NCI-H187 treated with DMSO at 0.1 percent for 48 hours (cell line): ENCODE data around the gene HSPA12B.
"Not testable (repeated sequence)": the region's sequence is repeated elsewhere in the genome, so short reads cannot be mapped to it uniquely, and the experiment has no call there.

Experiments used
- DNase-seq: peaks from one replicate; lab custom pipeline; 2025; lab: John Stamatoyannopoulos, UW

Gene HSPA12B

DNA sequence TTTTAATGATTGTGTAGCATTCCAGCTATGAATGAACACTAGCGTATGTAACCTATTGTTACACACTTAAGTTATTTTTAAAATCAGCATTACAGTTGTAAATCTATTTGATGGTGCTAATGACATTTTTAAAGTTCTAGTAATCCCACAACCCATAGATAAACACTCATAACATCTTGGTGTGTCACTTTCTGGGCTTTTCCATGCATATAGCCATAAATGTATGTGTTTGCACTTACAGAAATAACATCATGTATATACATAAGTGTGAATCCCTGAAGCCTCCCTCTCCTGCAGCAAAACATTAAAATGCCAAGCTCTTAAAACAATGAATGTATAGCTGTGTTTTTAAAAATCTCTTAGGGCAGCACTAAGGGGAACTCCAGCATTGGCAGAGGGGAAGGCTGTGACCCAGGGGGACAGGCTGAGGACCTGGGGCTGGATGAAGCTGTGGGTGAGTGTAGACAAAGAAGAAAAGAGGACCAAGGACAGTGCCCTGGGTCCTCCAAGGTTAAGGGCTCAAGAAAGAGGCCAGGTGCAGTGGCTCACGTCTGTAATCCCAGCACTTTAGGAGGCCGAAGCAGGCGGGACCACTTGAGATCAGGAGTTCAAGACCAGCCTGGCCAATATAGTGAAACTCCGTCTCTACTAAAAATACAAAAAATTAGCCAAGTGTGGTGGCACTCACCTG is 55.0 kb downstream of the HSPA12B start:
- DNase-seq = no peak

DNA sequence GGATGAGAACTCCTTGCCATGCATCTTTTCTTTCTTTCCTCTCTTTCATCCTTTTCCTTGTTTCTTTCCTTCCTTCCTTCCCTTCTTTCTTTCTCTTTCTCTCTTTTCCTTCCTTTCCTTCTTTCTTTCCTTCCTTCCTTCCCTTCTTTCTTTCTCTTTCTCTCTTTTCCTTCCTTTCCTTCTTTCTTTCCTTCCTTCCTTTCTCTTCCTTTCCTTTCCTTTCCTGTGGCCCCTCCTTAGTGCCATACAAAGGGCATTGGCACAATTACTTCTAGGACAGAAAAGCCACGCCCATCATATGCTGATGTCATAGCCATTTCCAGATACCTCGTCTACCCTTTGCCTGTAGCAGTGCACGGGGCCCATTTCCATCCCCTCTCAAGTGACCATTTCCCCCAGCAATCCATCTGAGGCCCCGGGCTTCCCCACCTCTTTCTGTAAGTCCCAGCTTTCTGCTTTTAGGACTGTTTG is 56.2 kb downstream of the HSPA12B start:
- DNase-seq = no peak

DNA sequence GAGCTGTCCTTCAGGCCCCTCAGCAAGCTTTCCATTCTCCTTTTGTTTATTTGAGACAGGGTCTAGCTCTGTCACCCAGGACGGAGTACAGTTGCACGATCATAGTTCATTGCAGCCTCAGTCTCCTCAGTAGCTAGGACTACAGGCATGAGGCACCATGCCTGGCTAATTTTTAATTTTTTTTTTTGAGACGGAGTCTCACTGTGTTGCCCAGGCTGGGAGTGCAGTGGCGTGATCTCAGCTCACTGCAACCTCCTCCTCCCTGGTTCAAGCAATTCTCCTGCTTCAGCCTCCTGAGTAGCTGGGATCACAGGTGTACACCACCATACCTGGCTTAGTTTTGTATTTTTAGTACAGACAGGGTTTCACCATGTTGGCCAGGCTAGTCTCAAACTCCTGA is 56.7 kb downstream of the HSPA12B start:
- DNase-seq = not testable (repeated sequence)

DNA sequence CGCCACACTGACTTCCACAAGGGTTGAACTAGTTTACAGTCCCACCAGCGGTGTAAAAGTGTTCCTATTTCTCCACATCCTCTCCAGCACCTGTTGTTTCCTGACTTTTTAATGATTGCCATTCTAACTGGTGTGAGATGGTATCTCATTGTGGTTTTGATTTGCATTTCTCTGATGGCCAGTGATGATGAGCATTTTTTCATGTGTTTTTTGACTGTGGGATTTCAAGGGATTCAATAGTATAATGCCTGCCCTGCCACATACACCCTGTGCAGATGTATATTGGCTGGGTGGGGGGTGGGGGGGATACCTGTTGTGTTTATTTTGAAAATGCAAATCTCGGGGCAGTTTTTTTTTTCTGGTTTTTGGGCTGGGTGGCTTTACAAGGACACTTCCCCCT is 61.7 kb downstream of the HSPA12B start:
- DNase-seq = not testable (repeated sequence)

DNA sequence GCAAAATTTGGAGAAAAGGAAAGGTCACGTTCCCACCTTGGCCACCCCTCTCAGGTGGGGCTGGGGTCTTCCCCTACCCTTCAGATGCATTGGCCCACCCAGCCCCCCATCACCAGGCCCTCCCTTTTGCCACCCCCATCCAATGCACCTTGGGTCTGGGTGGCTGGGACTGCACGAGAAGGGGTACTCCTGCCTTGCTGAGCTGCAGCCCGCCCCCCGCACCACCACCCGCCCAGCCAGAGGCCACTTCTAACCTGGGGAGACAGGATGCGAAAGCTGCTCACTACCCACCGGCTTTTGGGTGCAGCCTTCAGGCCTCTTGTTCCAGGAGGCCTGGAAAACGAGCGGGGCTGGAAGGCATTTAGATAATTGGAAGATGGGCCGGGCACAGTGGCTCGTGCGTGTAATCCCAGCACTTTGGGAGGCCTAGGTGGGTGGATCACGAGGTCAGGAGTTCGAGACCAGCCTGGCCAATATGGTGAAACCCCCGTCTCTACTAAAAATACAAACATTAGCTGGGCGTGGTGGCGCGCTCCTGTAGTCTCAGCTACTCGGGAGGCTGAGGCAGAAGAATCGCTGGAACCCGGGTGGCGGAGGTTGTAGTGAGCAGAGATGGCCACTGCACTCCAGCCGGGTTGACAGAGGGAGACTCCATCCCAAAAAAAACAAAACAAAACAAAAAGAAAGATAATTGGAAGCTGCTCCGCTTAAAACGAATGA is 62.4 kb downstream of the HSPA12B start:
- no peak for DNase-seq

DNA sequence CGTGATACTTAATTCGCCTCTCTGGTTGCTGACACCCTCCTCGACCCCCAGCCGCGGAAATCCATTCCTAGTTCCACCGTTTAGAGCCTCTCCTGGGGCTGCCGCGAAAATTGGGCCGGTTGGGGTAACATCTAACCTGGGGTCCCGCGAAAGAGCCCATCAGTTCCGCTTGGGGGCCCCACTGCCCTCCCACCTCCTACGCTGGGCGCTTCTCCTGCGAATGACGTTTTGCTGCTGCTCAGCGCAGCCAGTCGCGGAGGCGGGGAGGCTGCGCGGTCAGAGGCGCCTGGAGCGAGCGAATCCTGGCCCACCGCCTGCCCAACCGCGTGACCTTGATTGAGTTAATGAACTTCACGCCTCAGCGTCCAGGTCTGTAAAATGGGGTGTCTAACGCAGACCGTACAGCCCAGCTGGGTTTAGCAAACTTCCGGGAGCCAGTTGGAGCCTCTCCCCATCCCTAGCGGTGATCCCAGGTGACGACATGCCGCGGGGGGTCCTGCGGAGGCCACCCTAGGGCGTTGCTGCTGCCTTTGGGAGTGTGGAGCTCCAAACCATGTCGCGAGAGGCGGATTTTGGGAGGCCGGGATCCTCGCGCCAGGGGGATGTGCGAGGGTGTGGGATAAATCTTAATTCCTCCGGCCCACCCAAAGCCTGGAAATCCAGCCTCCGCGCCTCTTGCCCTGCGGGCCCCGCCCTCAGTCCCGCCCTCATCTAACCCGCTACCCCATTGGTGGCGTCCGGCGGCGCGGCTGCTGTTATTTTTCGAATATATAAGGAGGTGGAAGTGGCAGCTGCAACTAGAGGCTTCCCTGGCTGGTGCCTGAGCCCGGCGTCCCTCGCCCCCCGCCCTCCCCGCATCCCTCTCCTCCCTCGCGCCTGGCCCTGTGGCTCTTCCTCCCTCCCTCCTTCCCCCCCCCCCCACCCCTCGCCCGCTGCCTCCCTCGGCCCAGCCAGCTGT is 63.3 kb downstream of the HSPA12B start, which contains the start of gene CDC25B:
Gene CDC25B, plus strand, starts transcription at position 800 of the 958 bp plus-strand sequence. CDS start 222 bp downstream, outside the sequence.
- peak; percentile 92 for DNase-seq

DNA sequence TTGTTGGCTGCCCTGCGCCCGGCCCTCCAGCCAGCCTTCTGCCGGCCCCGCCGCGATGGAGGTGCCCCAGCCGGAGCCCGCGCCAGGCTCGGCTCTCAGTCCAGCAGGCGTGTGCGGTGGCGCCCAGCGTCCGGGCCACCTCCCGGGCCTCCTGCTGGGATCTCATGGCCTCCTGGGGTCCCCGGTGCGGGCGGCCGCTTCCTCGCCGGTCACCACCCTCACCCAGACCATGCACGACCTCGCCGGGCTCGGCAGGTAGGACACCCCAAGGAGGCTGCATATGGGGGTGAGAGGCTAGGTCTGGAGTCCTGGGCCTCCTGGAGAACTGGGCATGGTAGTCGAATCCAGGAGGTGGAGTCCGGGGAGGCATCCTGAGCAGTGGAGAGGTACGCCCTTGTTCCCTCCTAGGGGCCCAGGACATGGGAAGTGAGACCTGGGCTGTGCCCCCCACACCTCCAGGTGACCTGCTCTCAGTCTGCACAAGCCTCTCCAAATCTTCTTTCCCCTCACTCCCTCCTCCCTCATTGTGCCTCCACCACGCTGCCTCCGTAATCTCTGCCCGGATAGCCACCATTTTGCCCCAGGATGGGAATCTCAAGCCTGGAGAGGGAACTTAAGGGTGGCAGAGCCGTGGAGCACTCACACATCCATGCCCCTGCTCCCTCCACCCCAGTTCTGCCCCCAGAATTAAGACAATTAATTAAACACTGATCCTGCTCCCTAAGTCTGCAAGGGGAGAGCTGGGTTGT is 64.2 kb downstream of the HSPA12B start:
- no peak for DNase-seq

DNA sequence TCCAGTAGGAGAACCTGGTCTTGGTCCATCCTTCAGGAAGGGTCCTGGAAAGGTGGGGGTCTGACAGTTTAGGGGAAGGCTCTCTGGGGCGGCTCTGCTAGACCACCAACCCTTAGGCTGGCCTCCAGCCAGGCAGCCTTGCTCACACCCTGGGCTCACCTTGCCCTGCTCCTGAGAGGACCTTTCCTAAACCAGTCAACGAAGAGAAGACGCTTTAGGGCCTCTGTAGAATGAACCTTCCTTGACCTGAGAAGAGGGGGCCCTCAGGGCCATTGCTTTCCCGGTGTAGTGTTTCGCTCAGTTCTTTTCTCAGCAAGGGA is 64.7 kb downstream of the HSPA12B start:
- DNase-seq = no peak

DNA sequence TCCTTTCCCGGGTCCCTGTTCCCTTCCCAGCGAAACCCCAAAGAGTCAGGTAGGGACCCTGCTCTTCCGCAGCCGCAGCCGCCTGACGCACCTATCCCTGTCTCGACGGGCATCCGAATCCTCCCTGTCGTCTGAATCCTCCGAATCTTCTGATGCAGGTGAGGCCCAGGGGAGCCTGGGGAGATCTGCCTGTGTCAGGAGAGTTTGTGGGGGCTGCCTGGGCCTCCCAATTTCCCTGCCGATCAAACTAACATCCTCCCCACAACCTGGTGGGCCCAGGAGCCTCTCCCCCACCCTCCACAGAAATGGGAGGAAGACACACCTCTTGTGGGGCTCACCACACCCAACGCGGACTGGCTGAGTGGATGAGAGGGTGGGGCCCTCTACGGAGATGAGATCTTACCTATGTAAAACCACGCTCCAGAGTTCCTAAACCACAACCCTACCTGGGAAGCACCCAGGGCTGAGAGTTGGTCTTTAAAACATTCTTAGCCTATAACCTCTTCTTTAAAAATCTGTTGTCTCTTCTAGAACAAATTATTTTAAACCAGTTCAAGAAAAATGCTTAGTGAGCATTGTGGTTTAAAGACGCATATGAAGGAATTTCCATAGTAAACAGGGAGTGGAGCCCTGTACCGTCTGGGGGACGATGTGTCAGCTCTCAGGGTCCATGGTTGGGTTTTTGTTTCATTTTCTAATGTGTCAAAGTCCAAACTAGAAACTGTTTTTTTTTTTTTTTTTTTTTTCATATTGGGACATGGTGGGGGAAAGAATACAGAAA is 65.3 kb downstream of the HSPA12B start:
- no peak for DNase-seq

DNA sequence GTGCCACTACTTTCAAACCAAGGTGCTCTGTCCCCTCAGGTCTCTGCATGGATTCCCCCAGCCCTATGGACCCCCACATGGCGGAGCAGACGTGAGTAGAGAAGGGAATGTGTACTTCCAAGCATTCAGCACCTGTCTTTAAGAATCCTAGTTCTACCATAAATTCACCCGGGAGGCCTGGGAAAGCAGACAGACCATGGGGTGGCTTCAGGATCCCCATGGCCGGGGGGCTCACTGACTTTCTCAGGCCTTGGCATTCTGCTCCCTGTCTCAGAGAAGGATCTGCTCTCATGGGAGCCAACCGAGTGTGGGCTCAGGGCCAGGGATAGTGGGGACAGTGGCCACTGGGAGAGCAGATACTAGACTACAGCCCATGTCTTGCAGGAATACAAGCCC is 65.9 kb downstream of the HSPA12B start:
- DNase-seq = no peak

DNA sequence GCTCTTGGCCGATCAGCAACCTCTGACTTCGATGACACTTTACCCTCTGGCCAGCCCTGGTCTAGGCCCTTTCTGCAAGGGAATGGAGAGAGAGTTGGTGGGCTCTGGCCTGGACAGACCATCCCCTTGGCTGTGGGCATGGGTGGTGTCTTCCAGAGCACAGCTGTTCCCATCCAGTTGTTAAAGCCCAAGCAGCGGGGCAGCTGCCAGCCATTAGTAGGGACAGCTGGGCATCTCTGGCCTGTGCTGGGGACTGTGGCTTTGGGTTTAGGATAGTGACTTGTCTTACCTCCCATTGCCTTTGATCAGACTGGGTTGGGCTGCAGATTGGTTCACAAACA is 66.4 kb downstream of the HSPA12B start:
- DNase-seq = no peak

DNA sequence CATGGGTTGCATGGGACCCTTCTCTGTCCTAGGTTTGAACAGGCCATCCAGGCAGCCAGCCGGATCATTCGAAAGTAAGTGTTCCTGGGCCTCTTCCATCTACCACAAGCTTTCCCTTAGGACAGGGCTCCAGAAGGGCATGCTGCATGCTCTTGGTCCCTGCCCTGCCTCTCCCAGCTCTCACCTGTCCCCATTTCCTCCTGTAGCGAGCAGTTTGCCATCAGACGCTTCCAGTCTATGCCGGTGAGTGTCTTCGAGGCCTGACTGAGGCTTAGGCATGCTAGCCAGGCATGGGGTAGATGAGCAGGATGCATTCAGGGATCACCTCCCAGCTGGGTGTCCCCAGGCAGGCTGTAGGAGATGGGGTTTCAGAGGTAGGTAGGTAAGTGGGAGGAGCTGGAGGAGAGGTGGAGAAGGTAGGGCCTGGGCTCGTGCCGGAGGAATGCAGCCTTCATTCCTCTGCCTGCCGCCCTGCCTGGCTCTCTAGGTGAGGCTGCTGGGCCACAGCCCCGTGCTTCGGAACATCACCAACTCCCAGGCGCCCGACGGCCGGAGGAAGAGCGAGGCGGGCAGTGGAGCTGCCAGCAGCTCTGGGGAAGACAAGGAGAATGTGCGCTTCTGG is 67.9 kb downstream of the HSPA12B start:
- DNase-seq = no peak

DNA sequence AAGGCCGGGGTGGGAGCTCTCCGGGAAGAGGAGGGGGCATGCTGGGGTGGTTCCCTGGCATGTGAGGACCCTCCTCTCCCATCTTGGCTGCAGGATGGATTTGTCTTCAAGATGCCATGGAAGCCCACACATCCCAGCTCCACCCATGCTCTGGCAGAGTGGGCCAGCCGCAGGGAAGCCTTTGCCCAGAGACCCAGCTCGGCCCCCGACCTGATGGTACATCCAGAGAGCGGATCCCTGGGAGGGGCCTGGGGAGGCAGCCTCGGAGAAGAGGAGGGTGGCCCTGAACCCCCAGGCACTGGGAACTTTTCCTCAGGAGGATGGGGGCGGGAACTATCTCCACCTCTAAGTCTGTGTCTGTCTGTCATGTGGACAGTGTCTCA is 68.4 kb downstream of the HSPA12B start:
- DNase-seq = no peak

DNA sequence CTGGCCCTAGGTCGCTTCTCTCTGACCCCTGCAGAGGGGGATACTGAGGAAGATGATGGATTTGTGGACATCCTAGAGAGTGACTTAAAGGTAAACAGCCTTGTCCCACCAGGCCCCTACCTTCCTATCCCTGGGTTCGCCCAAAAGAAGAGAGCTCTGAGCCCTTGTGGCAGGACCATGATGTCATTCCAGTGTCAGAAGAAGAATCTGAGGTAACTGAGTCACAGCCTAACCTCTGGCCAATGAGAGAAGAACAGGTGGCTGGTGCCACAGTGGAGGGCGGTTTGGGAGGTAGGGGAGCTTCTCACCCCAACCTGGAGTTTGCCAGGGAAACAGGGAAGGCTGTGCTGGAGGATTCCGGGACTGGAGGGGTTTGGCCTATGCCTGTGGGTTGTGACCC is 68.8 kb downstream of the HSPA12B start:
- no peak for DNase-seq

DNA sequence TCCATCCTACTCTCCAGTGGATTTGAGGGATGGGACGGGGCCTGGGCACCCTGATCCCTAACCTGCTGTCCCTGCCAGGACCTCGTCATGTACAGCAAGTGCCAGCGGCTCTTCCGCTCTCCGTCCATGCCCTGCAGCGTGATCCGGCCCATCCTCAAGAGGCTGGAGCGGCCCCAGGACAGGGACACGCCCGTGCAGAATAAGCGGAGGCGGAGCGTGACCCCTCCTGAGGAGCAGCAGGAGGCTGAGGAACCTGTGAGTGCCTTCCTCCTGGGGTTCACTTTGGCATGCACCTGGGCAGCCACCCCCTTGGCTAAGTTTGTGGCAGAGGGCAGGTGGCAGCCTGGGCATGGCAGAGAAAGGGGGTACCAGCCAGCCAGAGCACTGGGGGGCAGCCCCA is 69.4 kb downstream of the HSPA12B start:
- DNase-seq = no peak
